Right lobe of liver (tissue), 6 donors: Measurements from ENCODE around the gene TPD52L2. TPM values are rescaled to one million over a fixed set of nuclear protein-coding genes. Genes with fewer than 3 reads are reported as not detected.
A peak's percentile ranks its signal among the peaks of the same experiment; 100 is the strongest.

Experiments used
- ATAC-seq, 4 donors: fragments of 200-7000 bp; cut with Tn5 transposase; one replicate each; pipeline ENCODE4 v1.9.1; 2020; ENCODE audit warnings: mild to moderate bottlenecking in 4 of 4, moderate library complexity in 4 of 4
- DNase-seq, 3 donors: peaks; one replicate each; pipeline ENCODE4 v3.0.0-alpha.2; 2020
- H3K27ac ChIP-seq, 3 donors: fragments of 200-600 bp; one replicate each; pipeline ENCODE4 v1.8.0; 2022
- H3K27me3 ChIP-seq, 2 donors: fragments of 200-600 bp; one replicate each; pipeline ENCODE4 v1.8.0; 2022
- H3K36me3 ChIP-seq, 4 donors: fragments of 200-600 bp; sonication (generic) in 1 of 4; one replicate each; pipeline versions ENCODE4 v1.5.1 to v1.8.0; 2017 to 2022; ENCODE audit warnings: control low read depth in 1 of 4
- H3K4me1 ChIP-seq, 4 donors: fragments of 200-600 bp; sonication (generic) in 1 of 4; one replicate each; pipeline versions ENCODE4 v1.5.1 to v1.8.0; 2017 to 2022; ENCODE audit warnings: control low read depth in 1 of 4
- H3K4me3 ChIP-seq, 3 donors: fragments of 200-600 bp; one replicate each; pipeline ENCODE4 v1.8.0; 2022
- H3K9me3 ChIP-seq, 4 donors: fragments of 200-600 bp; sonication (generic) in 1 of 4; one replicate each; pipeline versions ENCODE4 v1.5.1 to v1.8.0; 2017 to 2022; ENCODE audit warnings: control low read depth in 1 of 4
- POLR2A ChIP-seq: fragments of 450-650 bp; IDR thresholded peaks from one replicate; pipeline ENCODE4 v1.6.1; 2017; ENCODE audit warnings: antibody characterized with exemption, mild to moderate bottlenecking
- WGBS: methylation state at CpG from one replicate; pipeline ENCODE4 v1.1.6; 2018; ENCODE audit warnings: low coverage, low lambda C conversion rate; ENCODE audit not compliant: insufficient coverage; ENCODE audit errors: missing lambda C conversion rate; 5-methylcytosine and 5-hydroxymethylcytosine counted together
- intact Hi-C, 2 donors: fragments of 100-400 bp; cut with DNase I; formaldehyde crosslinking; loops; one replicate each; pipeline versions ENCODE4 v1.11.2 to v1.14.1; 2022
- microRNA counts: library from miRNA; unstranded; fragments of <30 nt; microRNA quantifications from one replicate; lab custom pipeline; 2016
- microRNA-seq, 2 donors: library from miRNA; unstranded; fragments of <30 nt; microRNA quantifications; one replicate each; pipeline ENCODE4, GENCODE V29; 2019 to 2020
- small RNA-seq, 2 experiments: library from RNA; depleted of rRNA; stranded (forward); fragments of <200 nt; gene quantifications; one replicate each; pipeline ENCODE3, GENCODE V24; 2016
- total RNA-seq, 6 experiments: library from RNA; depleted of rRNA in 2 of 6; stranded (reverse); fragments of >200 nt in 2 of 6; fragmentation: NEBNext Ultra II Directional in 3 of 6; extraction: Animal tissue kit (Norgen Biotek cat#: 25700) in 3 of 6; gene quantifications; one replicate each; pipeline versions ENCODE4 v1.1.0 to v1.2.4, GENCODE V29; 2016 to 2023
- TF ChIP-seq, protein P1 (sequence below), 4 donors: fragments of 200-600 bp in 3 of 4; fragments of 450-650 bp in 1 of 4; IDR thresholded peaks; one replicate each; pipeline versions ENCODE4 v1.5.1 to v1.8.0; 2016 to 2022; ENCODE audit warnings: antibody characterized with exemption in 4 of 4, mild to moderate bottlenecking in 2 of 4
- donor health status: DM: no; HTN: yes; CAD: no.
- donor health status: DM: no; HTN: no; CAD: no.
- donor health status: DM: no; HTN: no; CAD: no.
- donor health status: DM: no; HTN: yes; CAD: no.
- donor health status: DM: no; HTN: yes; CAD: no.

The TPD52L2 gene
- total RNA-seq, 6 experiments from 2014 or later, result 20.1 to 46.8 (median 30.5) TPM

GRCh38 chr20:63940071-63940471, 75.0 kb downstream of the TPD52L2 start:
- H3K36me3 ChIP-seq, result peaks cover 0 to 39% (median 17%) of the 10 kb centered on the region in 4 donors
- no peak for TF ChIP-seq POLR2A
- TF ChIP-seq, protein P1, sequence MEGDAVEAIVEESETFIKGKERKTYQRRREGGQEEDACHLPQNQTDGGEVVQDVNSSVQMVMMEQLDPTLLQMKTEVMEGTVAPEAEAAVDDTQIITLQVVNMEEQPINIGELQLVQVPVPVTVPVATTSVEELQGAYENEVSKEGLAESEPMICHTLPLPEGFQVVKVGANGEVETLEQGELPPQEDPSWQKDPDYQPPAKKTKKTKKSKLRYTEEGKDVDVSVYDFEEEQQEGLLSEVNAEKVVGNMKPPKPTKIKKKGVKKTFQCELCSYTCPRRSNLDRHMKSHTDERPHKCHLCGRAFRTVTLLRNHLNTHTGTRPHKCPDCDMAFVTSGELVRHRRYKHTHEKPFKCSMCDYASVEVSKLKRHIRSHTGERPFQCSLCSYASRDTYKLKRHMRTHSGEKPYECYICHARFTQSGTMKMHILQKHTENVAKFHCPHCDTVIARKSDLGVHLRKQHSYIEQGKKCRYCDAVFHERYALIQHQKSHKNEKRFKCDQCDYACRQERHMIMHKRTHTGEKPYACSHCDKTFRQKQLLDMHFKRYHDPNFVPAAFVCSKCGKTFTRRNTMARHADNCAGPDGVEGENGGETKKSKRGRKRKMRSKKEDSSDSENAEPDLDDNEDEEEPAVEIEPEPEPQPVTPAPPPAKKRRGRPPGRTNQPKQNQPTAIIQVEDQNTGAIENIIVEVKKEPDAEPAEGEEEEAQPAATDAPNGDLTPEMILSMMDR (IDR thresholded peaks at IDR 0.05), result no peak
- ATAC-seq (no peak), DNase-seq (peak in 1 of 3 donors; percentile 52)
- H3K9me3 ChIP-seq, result no peaks in the 10 kb centered on the region
- H3K4me1 ChIP-seq, result no peaks in the 10 kb centered on the region
- H3K4me3 ChIP-seq, result no peak overlapping the region
- H3K27me3 ChIP-seq, result no peaks in the 10 kb centered on the region
- 100% methylated on average over 1 of the region's 23 CpGs for WGBS
- H3K27ac ChIP-seq, result no peak overlapping the region
- intact Hi-C loops, result no loop called here

- no peak for ATAC-seq
- WGBS, result 93% methylated on average over 6 of the region's 58 CpGs
- intact Hi-C loops, result no loop called here
These were observed 75.6 kb downstream of the TPD52L2 start for GRCh38 chr20:63940472-63941266.

More at GRCh38 chr20:63940472-63941266, 75.6 kb downstream of the TPD52L2 start:
- Histone ChIP-seq H3K4me3 (no peak overlapping the region), H3K36me3 (peaks cover 0 to 40% (median 20%) of the 10 kb centered on the region in 4 donors), H3K9me3 (no peaks in the 10 kb centered on the region), H3K27me3 (no peaks in the 10 kb centered on the region), H3K27ac (no peak overlapping the region), H3K4me1 (no peaks in the 10 kb centered on the region)
- peak in 2 of 3 donors; percentile 30 to 55 for DNase-seq
- TF ChIP-seq, protein P1 (IDR thresholded peaks at IDR 0.05), result no peak
- TF ChIP-seq POLR2A, result no peak

MicroRNAs within 50 kb of the gene (microRNA counts, 767-probe panel; counts per million panel counts)
- microRNA hsa-miR-1914-5p (lab: Ali Mortazavi, UCI) (237 counts per million), microRNA hsa-miR-941 (lab: Ali Mortazavi, UCI) (237 counts per million)

Small RNAs within 50 kb of the gene (microRNA-seq; reads per million reads assigned to microRNA genes)
- gene MIR1914, result 0.58 to 0.64 reads per million in 2 donors
- gene MIR941-1, result 0 reads per million in 2 donors
- 0 reads per million in 2 donors for gene MIR941-2
- 0 reads per million in 2 donors for gene MIR941-3
- gene MIR941-4, result 0 reads per million in 2 donors
- 0 reads per million in 2 donors for gene MIR941-5

Small RNAs within 50 kb of the gene (small RNA-seq; reads per million reads assigned to genes)
- gene MIR941-2, result 0 reads per million in 2 experiments
- 0 reads per million in 2 experiments for gene MIR941-4
- 0 reads per million in 2 experiments for gene MIR941-5
- gene RNU1-134P, result 0 reads per million in 2 experiments

Other genes starting within 250 kb of the TPD52L2 start
- 1 to 10 TPM; 3.2 to 7.0 (median 5.1) TPM for gene GMEB2, start 238.2 kb upstream of the TPD52L2 start, total RNA-seq
- 1 to 10 TPM in 1 of 6 experiments, under 1 TPM in 5; 0.43 to 1.6 (median 0.77) TPM for gene STMN3, start 211.8 kb upstream of the TPD52L2 start, total RNA-seq
- gene RTEL1, start 207.0 kb upstream of the TPD52L2 start, total RNA-seq, result 10 to 100 TPM in 5 of 6 experiments, 1 to 10 TPM in 1; 9.6 to 16.3 (median 12.4) TPM
- gene TNFRSF6B, start 168.6 kb upstream of the TPD52L2 start, total RNA-seq, result 1 to 10 TPM in 1 of 6 experiments, under 1 TPM in 2, not detected in 3; 0.56 to 1.0 (median 0.62) TPM
- 10 to 100 TPM; 16.0 to 22.2 (median 20.2) TPM for gene ARFRP1, start 157.3 kb upstream of the TPD52L2 start, total RNA-seq
- 10 to 100 TPM; 18.7 to 68.9 (median 31.9) TPM for gene ZGPAT, start 157.2 kb upstream of the TPD52L2 start, total RNA-seq
- 100 to 1,000 TPM in 2 of 6 experiments, 10 to 100 TPM in 4; 37.0 to 118 (median 65.5) TPM for gene LIME1, start 128.6 kb upstream of the TPD52L2 start, total RNA-seq
- 100 to 1,000 TPM in 2 of 6 experiments, 10 to 100 TPM in 4; 36.0 to 180 (median 73.8) TPM for gene SLC2A4RG, start 125.5 kb upstream of the TPD52L2 start, total RNA-seq
- gene ZBTB46, start 34.0 kb upstream of the TPD52L2 start, total RNA-seq, result 1 to 10 TPM; 1.2 to 4.2 (median 2.4) TPM
- not detected for gene ABHD16B, start 3.8 kb upstream of the TPD52L2 start, total RNA-seq
- 10 to 100 TPM; 10.7 to 26.0 (median 15.1) TPM for gene DNAJC5, start 29.9 kb downstream of the TPD52L2 start, total RNA-seq
- gene UCKL1, start 91.1 kb downstream of the TPD52L2 start, total RNA-seq, result 10 to 100 TPM; 13.1 to 28.5 (median 16.9) TPM
- gene ZNF512B, start 104.7 kb downstream of the TPD52L2 start, total RNA-seq, result 10 to 100 TPM; 10.8 to 16.8 (median 14.0) TPM
- 1 to 10 TPM; 2.7 to 6.7 (median 3.5) TPM for gene SAMD10, start 114.4 kb downstream of the TPD52L2 start, total RNA-seq
- gene PRPF6, start 115.9 kb downstream of the TPD52L2 start, total RNA-seq, result 10 to 100 TPM; 21.7 to 28.9 (median 24.4) TPM
- 1 to 10 TPM in 1 of 6 experiments, under 1 TPM in 4, not detected in 1; 0.29 to 1.1 (median 0.44) TPM for gene C20orf204, start 170.9 kb downstream of the TPD52L2 start, total RNA-seq
- 1 to 10 TPM; 4.1 to 7.8 (median 5.6) TPM for gene SOX18, start 184.4 kb downstream of the TPD52L2 start, total RNA-seq
- gene TCEA2, start 197.9 kb downstream of the TPD52L2 start, total RNA-seq, result 10 to 100 TPM; 14.8 to 45.6 (median 28.6) TPM
- gene RGS19, start 214.2 kb downstream of the TPD52L2 start, total RNA-seq, result 10 to 100 TPM in 2 of 6 experiments, 1 to 10 TPM in 4; 2.6 to 10.9 (median 5.7) TPM
- gene OPRL1, start 214.8 kb downstream of the TPD52L2 start, total RNA-seq, result under 1 TPM in 5 of 6 experiments, not detected in 1; 0.13 to 0.32 (median 0.25) TPM
- not detected for gene LKAAEAR1, start 219.1 kb downstream of the TPD52L2 start, total RNA-seq
- not detected for gene NPBWR2, start 242.3 kb downstream of the TPD52L2 start, total RNA-seq